C4-2B (cell line): ENCODE data around the gene RBMS1.

ENCODE experiments used
- CTCF ChIP-seq: fragments of 450-650 bp; conservative IDR thresholded peaks from 2 replicates; pipeline ENCODE4 v1.5.1; 2017; ENCODE audit warnings: mild to moderate bottlenecking
- ZFX ChIP-seq: fragments of 450-650 bp; IDR thresholded peaks from 2 replicates; pipeline ENCODE4 v1.6.1; 2017

GRCh38 chr2:160322320-160322719, 171.3 kb downstream of the RBMS1 start:
- TF ChIP-seq CTCF (no peak), ZFX (no peak)
